DOHH2 (cell line): Measurements from ENCODE around the gene NR3C2.

Experiments
- EZH2phosphoT487 ChIP-seq: fragments of 200-600 bp; sonication (generic); IDR thresholded peaks from 2 replicates; pipeline ENCODE4 v1.6.1; 2017; ENCODE audit warnings: borderline replicate concordance, mild to moderate bottlenecking, antibody characterized with exemption, low read length, moderate library complexity, mixed read lengths
- TF ChIP-seq, protein P1 (sequence below): fragments of 200-600 bp; sonication (generic); IDR thresholded peaks from one replicate; pipeline ENCODE4 v1.5.1; 2014; ENCODE audit warnings: antibody characterized with exemption, mild to moderate bottlenecking, low read depth, low read length; ENCODE audit not compliant: poor library complexity, severe bottlenecking

DNA sequence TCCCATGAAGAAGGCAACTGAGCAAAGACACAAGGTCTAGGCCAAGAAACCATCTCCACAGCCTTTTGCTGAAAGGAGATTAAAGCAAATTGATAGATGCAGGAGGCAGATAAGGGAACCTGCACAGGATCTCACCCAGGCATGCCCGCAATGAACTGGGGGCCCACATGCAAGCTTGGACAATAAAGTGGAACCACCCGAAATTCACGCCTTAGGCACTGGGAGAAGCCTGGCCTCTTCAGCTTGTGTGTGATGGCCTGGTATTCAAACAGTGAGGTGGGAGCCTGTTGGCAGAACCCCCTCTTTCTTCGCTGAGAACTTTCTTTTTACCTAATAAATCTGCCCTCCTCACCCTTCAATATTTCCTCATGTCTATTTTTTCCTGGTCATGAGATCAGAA is 213.2 kb downstream of the NR3C2 start:
- TF ChIP-seq, protein P1, sequence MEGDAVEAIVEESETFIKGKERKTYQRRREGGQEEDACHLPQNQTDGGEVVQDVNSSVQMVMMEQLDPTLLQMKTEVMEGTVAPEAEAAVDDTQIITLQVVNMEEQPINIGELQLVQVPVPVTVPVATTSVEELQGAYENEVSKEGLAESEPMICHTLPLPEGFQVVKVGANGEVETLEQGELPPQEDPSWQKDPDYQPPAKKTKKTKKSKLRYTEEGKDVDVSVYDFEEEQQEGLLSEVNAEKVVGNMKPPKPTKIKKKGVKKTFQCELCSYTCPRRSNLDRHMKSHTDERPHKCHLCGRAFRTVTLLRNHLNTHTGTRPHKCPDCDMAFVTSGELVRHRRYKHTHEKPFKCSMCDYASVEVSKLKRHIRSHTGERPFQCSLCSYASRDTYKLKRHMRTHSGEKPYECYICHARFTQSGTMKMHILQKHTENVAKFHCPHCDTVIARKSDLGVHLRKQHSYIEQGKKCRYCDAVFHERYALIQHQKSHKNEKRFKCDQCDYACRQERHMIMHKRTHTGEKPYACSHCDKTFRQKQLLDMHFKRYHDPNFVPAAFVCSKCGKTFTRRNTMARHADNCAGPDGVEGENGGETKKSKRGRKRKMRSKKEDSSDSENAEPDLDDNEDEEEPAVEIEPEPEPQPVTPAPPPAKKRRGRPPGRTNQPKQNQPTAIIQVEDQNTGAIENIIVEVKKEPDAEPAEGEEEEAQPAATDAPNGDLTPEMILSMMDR, result no peak
- TF ChIP-seq EZH2phosphoT487, result no peak
